HG03565 (cell line): ENCODE results near the gene HOXB6.

Experiments used
- ATAC-seq: cut with Tn5 transposase; IDR thresholded peaks from one replicate; pipeline ENCODE4 v1.9.1; 2021; ENCODE audit warnings: mild to moderate bottlenecking, moderate library complexity; ENCODE audit not compliant: unreplicated experiment

HOXB6 gene

GRCh38 chr17:48584223-48584741, 20.5 kb downstream of the HOXB6 start:
- ATAC-seq: no peak

- no peak for ATAC-seq
These were observed 21.0 kb downstream of the HOXB6 start for GRCh38 chr17:48583708-48584222.

- no peak for ATAC-seq
These were observed 22.1 kb downstream of the HOXB6 start for GRCh38 chr17:48582750-48583069.

DNA sequence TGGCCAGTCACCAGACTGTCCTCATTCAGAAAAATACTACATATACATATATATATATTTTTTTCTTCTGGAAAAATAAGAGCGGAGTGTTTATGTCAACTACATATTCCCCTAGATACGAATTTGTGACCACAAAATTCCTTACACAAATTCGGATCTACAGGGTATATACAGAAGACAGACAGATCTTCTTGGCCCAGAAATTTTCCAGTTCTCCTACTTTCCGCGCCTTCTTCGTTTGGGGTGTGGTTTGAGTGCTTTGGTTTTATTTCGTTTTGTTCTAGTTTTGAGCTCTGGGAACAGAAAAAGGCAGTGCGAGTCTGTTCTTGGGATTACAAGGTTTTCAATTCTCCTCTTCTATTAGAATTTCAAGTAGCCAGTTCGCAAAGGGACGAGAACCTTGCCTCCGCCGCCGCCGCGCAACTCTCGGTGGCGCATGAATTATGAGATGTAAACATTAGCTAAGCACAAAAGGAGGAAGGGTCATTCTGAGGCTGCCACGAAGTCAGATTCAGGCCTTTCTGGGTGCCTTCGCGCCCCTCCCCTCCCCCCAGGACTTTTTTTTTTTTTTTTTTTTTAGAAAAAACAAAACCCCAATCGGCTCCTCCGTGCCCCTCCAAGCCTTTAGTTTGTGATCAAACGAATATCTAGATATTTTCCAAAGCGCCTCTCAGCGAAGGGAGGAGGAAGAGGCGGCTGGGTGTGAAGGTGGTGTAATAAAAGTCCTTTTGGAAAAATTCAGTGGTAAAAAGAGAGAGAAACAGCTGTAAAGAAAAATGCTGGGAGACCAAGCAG, 24.8 kb downstream of the HOXB6 start:
- ATAC-seq: no peak

GRCh38 chr17:48579471-48579759, 25.4 kb downstream of the HOXB6 start:
- no peak for ATAC-seq

DNA sequence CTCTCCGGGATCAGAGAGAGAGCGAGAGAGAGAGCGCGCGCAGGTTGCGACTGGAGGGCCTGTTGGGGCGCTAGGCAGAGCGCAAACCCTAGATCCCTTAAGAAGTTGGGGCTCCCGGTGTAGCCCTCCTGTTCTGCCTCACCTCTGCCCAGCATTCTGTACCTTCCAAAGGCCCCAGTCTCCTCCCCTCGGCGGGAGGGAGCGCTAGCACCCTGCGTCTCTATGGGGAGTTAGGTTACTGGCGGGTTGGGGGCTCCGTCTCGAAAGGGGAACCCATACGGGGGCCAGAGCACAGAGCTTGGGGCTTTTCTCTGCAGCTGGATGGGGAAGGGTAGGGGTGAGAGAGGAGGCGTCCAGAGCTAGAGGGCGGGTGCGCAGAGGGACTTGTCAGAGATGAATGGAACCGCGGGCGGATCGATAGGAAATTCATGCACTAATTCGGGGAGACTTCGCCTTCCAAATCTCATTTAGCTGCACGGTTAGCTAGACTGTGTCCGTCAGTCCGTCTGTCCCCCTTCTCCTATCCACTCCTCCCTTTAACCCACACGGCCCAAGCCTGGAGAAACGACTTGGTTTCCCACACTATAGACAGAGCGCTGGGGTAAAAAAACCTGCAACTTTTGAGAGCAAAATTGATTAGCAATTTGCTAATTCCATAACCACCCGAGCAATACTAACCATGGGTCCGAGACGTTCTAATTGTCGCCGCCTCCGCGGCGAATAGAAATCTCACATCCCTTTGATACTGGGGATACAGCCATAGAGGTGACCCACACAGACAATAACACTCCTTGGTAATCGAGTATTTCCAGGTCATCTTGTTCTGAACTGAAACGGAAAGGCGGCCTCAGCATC, 25.9 kb downstream of the HOXB6 start:
- no peak for ATAC-seq

GRCh38 chr17:48577946-48578615, 26.7 kb downstream of the HOXB6 start, which contains the start of gene HOXB4:
HOXB4 (minus strand) TSS chr17:48578350; CDS start chr17:48578319, 31 bp downstream.
- ATAC-seq: no peak

- no peak for ATAC-seq
These were observed 27.3 kb downstream of the HOXB6 start for GRCh38 chr17:48577330-48577945.

DNA sequence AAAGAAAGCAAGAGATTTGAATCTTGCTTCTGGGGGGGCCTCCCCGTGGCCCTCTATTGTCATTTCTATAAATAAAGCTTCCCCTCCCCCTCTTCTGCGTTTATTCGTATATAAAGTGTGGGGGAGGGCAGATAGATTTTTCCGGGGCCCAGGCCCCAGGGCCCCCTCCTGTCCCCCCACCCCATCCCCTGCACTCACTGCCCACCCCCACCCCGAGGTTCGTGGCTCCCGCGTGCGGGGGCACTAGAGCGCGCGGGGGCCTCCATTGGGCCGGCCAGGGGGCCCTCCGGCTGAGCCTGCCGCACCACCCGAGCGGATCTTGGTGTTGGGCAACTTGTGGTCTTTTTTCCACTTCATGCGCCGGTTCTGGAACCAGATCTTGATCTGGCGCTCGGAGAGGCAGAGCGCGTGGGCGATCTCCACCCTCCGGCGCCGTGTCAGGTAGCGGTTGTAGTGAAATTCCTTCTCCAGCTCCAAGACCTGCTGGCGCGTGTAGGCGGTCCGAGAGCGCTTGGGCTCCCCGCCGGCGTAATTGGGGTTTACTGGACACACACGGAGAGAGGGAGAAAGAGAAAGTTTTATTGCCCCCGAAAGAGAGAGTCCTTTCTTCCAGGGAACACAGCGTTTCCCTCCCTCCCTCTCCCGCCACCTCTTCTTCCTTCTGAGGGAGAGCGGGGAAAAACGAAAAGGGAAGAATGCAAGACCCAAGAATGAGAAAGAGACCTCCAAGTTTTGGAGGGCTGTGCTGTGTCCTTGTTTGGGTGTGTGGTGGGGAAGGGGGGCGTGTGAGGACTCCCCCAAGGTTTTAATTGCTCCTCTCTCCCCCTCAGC, 28.1 kb downstream of the HOXB6 start:
- no peak for ATAC-seq

DNA sequence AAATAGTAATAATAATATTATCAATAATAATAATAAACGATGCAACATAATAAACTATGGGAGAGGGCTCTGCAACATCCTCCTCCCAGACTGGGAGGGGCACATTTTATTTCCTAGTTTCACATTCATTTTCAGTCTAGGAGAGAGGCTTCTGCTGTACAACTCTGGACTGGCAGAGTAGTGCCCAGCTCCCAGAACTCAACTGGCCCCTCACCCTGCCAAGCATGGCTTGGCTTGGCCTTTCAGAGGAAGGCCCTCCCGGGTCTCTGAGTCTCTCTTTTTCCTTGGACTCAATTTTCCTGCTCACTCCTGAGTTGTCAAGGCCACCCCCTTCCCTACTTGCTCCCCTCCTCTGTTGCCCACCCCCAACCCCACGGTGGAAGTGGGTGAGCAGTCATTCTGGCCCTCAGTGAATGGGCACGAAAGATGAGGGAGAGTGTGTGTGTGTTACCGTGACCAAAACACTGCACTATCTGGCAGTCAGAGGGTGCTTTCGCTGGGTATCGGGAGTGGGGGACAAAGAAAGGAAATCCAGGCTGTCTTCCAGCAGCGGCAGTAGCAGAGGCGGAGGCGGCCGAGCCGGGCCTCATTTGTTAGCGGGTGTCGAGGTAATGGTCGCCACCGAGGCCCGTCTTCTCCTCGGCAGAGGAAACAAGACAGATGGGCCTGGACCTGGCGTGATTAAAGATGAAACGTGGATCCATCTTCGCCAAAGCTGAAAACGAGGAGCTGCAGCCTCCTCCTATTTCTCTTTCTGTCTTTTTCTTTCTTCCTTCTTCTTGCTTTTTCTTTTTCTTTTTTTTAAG, 28.9 kb downstream of the HOXB6 start:
- no peak for ATAC-seq

DNA sequence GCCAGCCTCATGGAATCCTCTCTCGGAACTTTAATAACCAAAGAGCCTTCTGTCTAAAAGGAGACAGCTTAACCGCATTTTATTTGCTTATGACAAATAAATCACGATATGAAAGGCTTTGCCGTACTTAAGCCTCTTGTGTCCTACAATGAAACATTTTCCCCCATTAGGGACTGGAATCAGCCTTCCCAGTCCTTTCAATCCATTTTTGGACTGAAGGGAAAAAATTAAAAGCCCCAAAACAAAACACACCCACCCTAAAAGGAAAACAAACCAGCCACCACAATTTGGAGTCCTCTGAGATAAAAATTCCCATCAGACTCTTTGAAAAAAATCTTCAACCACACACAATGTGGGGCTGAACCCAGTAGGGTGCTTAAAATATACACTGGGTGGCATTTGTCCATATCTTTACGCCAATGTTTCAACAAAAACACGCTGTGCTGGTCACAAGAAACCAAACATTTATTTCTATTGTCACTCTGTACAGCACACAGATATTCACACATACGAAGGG, 29.7 kb downstream of the HOXB6 start:
- no peak for ATAC-seq

- ATAC-seq: no peak
These were observed 30.2 kb downstream of the HOXB6 start for GRCh38 chr17:48574505-48575065.

DNA sequence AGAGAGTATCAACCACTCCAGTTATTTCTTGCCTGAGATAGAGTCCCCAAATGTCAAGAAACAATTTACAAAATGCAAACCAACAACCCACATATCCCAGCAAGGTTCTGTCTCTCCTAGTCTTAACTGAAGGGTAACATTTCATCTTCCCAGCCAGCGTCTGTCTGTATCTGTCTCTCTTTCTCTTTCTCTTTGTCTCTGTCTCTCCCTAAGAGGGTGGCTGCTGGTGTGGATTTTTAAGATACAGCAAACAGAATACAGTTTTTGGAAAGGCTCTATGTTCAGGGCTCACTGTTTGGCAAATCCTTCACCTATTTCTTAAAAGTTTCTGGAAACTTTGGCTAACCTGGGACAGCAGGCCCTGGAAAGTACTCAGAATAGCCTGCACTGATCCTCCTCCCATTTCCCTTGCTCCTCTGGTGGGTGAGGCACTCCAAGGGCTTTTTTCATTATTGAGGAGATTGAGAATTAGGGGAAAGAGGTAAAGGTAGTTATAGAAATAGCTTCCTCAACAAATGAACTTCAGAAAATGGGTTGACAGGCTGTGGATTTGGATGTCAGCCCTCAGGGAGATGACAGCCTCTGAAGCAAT, 32.9 kb downstream of the HOXB6 start:
- ATAC-seq: no peak

DNA sequence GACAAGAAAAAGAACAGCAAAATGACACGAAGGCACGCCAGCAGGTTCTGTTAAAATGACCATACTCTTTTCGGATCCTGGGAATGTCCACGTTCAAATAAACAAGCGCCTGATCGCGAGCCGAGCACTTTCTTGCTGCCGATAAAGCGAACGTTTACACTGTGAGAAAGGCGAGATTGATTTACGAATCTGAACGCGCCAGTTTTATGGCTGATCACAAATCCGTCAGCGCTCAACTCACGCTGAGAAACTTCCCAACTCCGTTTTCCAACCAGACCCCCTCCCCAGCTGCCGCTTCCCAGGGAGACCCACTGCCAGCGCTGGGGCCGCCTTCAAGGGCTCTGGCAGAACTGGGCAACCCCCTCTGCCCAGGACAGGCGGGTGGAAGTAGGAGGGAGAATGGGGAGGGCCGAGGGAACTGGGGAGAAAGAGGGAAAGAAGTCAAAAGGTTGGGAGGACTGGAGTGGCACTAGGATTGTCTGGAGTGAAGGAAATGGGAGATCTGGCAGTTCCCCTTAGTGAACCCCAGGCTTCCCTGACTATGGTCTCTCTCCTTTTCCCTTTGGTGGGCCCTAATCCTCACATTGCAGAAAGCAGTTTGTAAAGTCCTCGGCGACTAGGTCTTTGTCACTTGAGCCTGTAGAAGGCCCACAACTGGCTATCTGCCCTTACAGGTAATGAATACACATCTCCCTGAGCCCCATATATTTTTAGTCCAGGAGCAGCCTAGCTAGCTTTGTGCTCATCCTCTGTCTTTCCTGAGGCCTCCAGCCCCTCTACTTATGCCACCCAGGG, 33.6 kb downstream of the HOXB6 start:
- ATAC-seq: no peak

GRCh38 chr17:48570325-48571023, 34.3 kb downstream of the HOXB6 start:
- ATAC-seq: no peak

GRCh38 chr17:48569674-48570324, 35.0 kb downstream of the HOXB6 start:
- no peak for ATAC-seq
